ENCODE measurements around the gene TRIM8.

The TRIM8 gene

GRCh38 chr10:102701796-102702195, 57.5 kb downstream of the TRIM8 start:
- DNase-seq (ENCODE audit: low read depth in 2 of 2), result no peak

- DNase-seq (ENCODE audit: low read depth in 2 of 2), result no peak
These were observed 58.5 kb downstream of the TRIM8 start for GRCh38 chr10:102702742-102703141.

- no peak for DNase-seq (ENCODE audit: low read depth in 2 of 2)
These were observed 60.6 kb downstream of the TRIM8 start for GRCh38 chr10:102704915-102705314.

- DNase-seq (ENCODE audit: low read depth in 2 of 2), result no peak
These were observed 61.3 kb downstream of the TRIM8 start for GRCh38 chr10:102705531-102705930.
